GM23338 (cell line): Measurements from ENCODE around the gene GNB1. TPM values are rescaled to one million over a fixed set of nuclear protein-coding genes. Genes with fewer than 3 reads are reported as not detected.
A peak's percentile ranks its signal among the peaks of the same experiment; 100 is the strongest.

Experiments used
- ATAC-seq: fragments of 200-7000 bp; cut with Tn5 transposase; 3 replicates; pipeline ENCODE4 v1.9.1; 2020
- DNase-seq: peaks from one replicate; pipeline ENCODE4 v3.0.0-alpha.2; 2015; ENCODE audit warnings: low spot score
- H2AFZ ChIP-seq: fragments of 200-600 bp; sonication (generic); 2 replicates; pipeline ENCODE4 v1.8.0; 2016; ENCODE audit warnings: antibody characterized with exemption, mild to moderate bottlenecking, moderate library complexity
- H3F3A ChIP-seq: fragments of 200-600 bp; sonication (generic); replicated peaks from 2 replicates; pipeline ENCODE4 v1.8.0; 2017; ENCODE audit warnings: antibody characterized with exemption, mixed run types, low read depth
- H3K27ac ChIP-seq: fragments of 200-600 bp; sonication (generic); 2 replicates; pipeline ENCODE4 v1.6.1; 2016; ENCODE audit warnings: low read depth
- H3K27me3 ChIP-seq: fragments of 200-600 bp; sonication (generic); 2 replicates; pipeline ENCODE4 v1.8.0; 2016; ENCODE audit warnings: mild to moderate bottlenecking, mixed run types, moderate library complexity; ENCODE audit not compliant: insufficient read depth
- H3K36me3 ChIP-seq: fragments of 200-600 bp; sonication (generic); 2 replicates; pipeline ENCODE4 v1.8.0; 2016; ENCODE audit warnings: mild to moderate bottlenecking; ENCODE audit not compliant: insufficient read depth
- H3K4me1 ChIP-seq: fragments of 200-600 bp; sonication (generic); 2 replicates; pipeline ENCODE4 v1.8.0; 2016; ENCODE audit warnings: mild to moderate bottlenecking, moderate library complexity; ENCODE audit not compliant: insufficient read depth
- H3K4me2 ChIP-seq: fragments of 200-600 bp; sonication (generic); 2 replicates; pipeline ENCODE4 v1.7.1; 2017; ENCODE audit warnings: mixed run types
- H3K4me3 ChIP-seq: fragments of 200-600 bp; sonication (generic); 2 replicates; pipeline ENCODE4 v1.6.1; 2016; ENCODE audit warnings: mixed run types
- H3K79me2 ChIP-seq: fragments of 200-600 bp; sonication (generic); replicated peaks from 2 replicates; pipeline ENCODE4 v1.8.0; 2017; ENCODE audit warnings: mild to moderate bottlenecking; ENCODE audit not compliant: insufficient read depth
- H3K9me2 ChIP-seq: fragments of 200-600 bp; sonication (generic); 2 replicates; pipeline ENCODE4 v1.8.0; 2017; ENCODE audit not compliant: insufficient read depth
- H4K20me1 ChIP-seq: fragments of 200-600 bp; sonication (generic); replicated peaks from 2 replicates; pipeline ENCODE4 v1.8.0; 2017; ENCODE audit warnings: mild to moderate bottlenecking; ENCODE audit not compliant: insufficient read depth
- H3K27ac Mint-ChIP-seq: 2 replicates; pipeline ENCODE4 v1.8.0; 2020; ENCODE audit warnings: inconsistent platforms, mild to moderate bottlenecking, moderate library complexity, mixed read lengths
- H3K27me3 Mint-ChIP-seq: 3 replicates; pipeline ENCODE4 v1.8.0; 2022; ENCODE audit warnings: low read depth, mild to moderate bottlenecking, moderate library complexity, mixed read lengths, inconsistent platforms; ENCODE audit not compliant: insufficient read depth, poor library complexity
- H3K36me3 Mint-ChIP-seq: 3 replicates; pipeline ENCODE4 v1.8.0; 2021; ENCODE audit warnings: low read depth, mild to moderate bottlenecking, inconsistent platforms, moderate library complexity, mixed read lengths
- H3K4me1 Mint-ChIP-seq: 3 replicates; pipeline ENCODE4 v1.8.0; 2020; ENCODE audit warnings: mild to moderate bottlenecking, inconsistent platforms, mixed read lengths
- H3K4me3 Mint-ChIP-seq: 3 replicates; pipeline ENCODE4 v1.8.0; 2021; ENCODE audit warnings: moderate library complexity, mild to moderate bottlenecking, inconsistent platforms, mixed read lengths
- H3K9me3 Mint-ChIP-seq: 3 replicates; pipeline ENCODE4 v1.8.0; 2020; ENCODE audit warnings: moderate library complexity, mild to moderate bottlenecking, inconsistent platforms, mixed read lengths
- CTCF ChIP-seq, 2 experiments: fragments of 200-600 bp in 1 of 2; sonication (generic) in 1 of 2; conservative IDR thresholded peaks; 2 replicates each; pipeline versions ENCODE4 v1.5.1 to v1.6.1; 2016 to 2017; ENCODE audit warnings: antibody characterized with exemption in 2 of 2, low read depth in 2 of 2, mild to moderate bottlenecking in 2 of 2, moderate library complexity in 1 of 2
- EZH2 ChIP-seq: fragments of 200-600 bp; sonication (generic); IDR thresholded peaks from one replicate; pipeline ENCODE4 v1.8.0; 2017; ENCODE audit warnings: antibody characterized with exemption, mild to moderate bottlenecking, low read depth; ENCODE audit not compliant: unreplicated experiment
- JUNB ChIP-seq: IDR thresholded peaks from one replicate; pipeline ENCODE4 v1.6.1; 2016; ENCODE audit warnings: antibody characterized with exemption; ENCODE audit not compliant: unreplicated experiment
- POLR2AphosphoS5 ChIP-seq: IDR thresholded peaks from 2 replicates; pipeline ENCODE4 v1.6.1; 2016; ENCODE audit warnings: antibody characterized with exemption, low read depth
- STAT1 ChIP-seq: IDR thresholded peaks from one replicate; pipeline ENCODE4 v1.6.1; 2016; ENCODE audit warnings: antibody characterized with exemption; ENCODE audit not compliant: unreplicated experiment
- ZNF114 ChIP-seq: fragments of 250-450 bp; sonication (Bioruptor Pico); IDR thresholded peaks from 2 replicates; pipeline ENCODE4 v1.5.0; 2020; ENCODE audit warnings: mild to moderate bottlenecking, moderate library complexity
- polyA plus RNA-seq: library from polyadenylated mRNA; unstranded; fragments of >200 nt; fragmentation: Nextera tagmentation; extraction: Ambion mirVana; gene quantifications from 2 replicates; pipeline ENCODE4 v1.2.1, GENCODE V29; 2016
- total RNA-seq: library from RNA; depleted of rRNA; stranded (reverse); fragments of >200 nt; shearing (Covaris generic); gene quantifications from 2 replicates; pipeline ENCODE4 v1.2.3, GENCODE V29; 2014

Gene GNB1
- total and polyA plus RNA-seq, 2 experiments from 2014 or later, result 65.4 to 138 TPM

GRCh38 chr1:1776672-1777582 lies 114.0 kb downstream of the GNB1 start (continued):
- TF ChIP-seq CTCF (conservative IDR thresholded peaks at IDR 0.05; ENCODE audit: low read depth in 2 of 2) (no peak), POLR2AphosphoS5 (no peak), ZNF114 (CRISPR knock-in tag) (no peak), EZH2 (no peak), STAT1 (no peak)

- TF ChIP-seq CTCF (conservative IDR thresholded peaks at IDR 0.05; ENCODE audit: low read depth in 2 of 2) (0 out of 4 replicates have a peak, but pooled peaks of 1 of the 2 experiments have one; percentile 13), JUNB (no peak)
- H3K4me3 Mint-ChIP-seq, result peak overlapping the region; percentile 51; the same call in 2 of the 3 replicates
- Histone ChIP-seq H2AFZ (no peak overlapping the region), H3K79me2 (peaks cover 74% of the 10 kb centered on the region), H4K20me1 (peaks cover 29% of the 10 kb centered on the region), H3F3A (peaks cover 18% of the 10 kb centered on the region), H3K36me3 (peaks cover 10% of the 10 kb centered on the region; the same call in 1 of the 2 replicates), H3K27me3 (no peaks in the 10 kb centered on the region), H3K4me3 (peak overlapping the region; percentile 26; the same call in 1 of the 2 replicates), H3K9me2 (no peaks in the 10 kb centered on the region), H3K4me1 (peaks cover 17% of the 10 kb centered on the region), H3K27ac (peak overlapping the region; percentile 33; the same call in 1 of the 2 replicates), H3K4me2 (peak overlapping the region; percentile 66)
- peaks cover 25% of the 10 kb centered on the region for H3K27me3 Mint-ChIP-seq
- DNase-seq, result peak; percentile 25
- H3K27ac Mint-ChIP-seq, result peak overlapping the region; percentile 13; the same call in 1 of the 2 replicates
- peaks cover 40% of the 10 kb centered on the region for H3K36me3 Mint-ChIP-seq
- peaks cover 31% of the 10 kb centered on the region for H3K4me1 Mint-ChIP-seq
- peaks cover 6% of the 10 kb centered on the region for H3K9me3 Mint-ChIP-seq
- no peak for ATAC-seq
These were observed 115.3 kb downstream of the GNB1 start for GRCh38 chr1:1775327-1776226.
